Activated naive CD4-positive, alpha-beta T cell treated with anti-CD3 and anti-CD28 coated beads for 36 hours (primary cell): ENCODE measurements around the gene MAP4K4. TPM values are rescaled to one million over a fixed set of nuclear protein-coding genes. Genes with fewer than 3 reads are reported as not detected.

Experiments used
- CTCF ChIA-PET: fragments of 350-600 bp; sonication (Branson Sonifier 250); formaldehyde crosslinking; loops from one replicate; lab custom pipeline; 2021; ENCODE audit warnings: antibody characterized with exemption; lab: Charles Lee
- DNase-seq: peaks from one replicate; pipeline ENCODE4 v3.0.0-alpha.2; 2020
- H3K27ac Mint-ChIP-seq: one replicate; pipeline ENCODE4 v1.8.0; 2021; ENCODE audit warnings: mild to moderate bottlenecking, mixed read lengths
- H3K27me3 Mint-ChIP-seq: one replicate; pipeline ENCODE4 v1.8.0; 2021; ENCODE audit warnings: low read depth, mixed read lengths
- H3K36me3 Mint-ChIP-seq: one replicate; pipeline ENCODE4 v1.8.0; 2021; ENCODE audit warnings: low read depth, mixed read lengths
- H3K4me1 Mint-ChIP-seq: one replicate; pipeline ENCODE4 v1.8.0; 2021; ENCODE audit warnings: low read depth, mixed read lengths
- H3K4me3 Mint-ChIP-seq: one replicate; pipeline ENCODE4 v1.8.0; 2021; ENCODE audit warnings: mild to moderate bottlenecking, moderate library complexity, mixed read lengths
- H3K9me3 Mint-ChIP-seq: one replicate; pipeline ENCODE4 v1.8.0; 2021; ENCODE audit warnings: mixed read lengths
- intact Hi-C: fragments of 100-400 bp; cut with micrococcal nuclease; formaldehyde crosslinking; loops from one replicate; pipeline ENCODE4 v1.15.1; 2023
- total RNA-seq, 2 experiments: library from RNA; stranded (reverse); gene quantifications; one replicate each; pipeline ENCODE4 v1.2.3, GENCODE V29; 2021

The MAP4K4 gene
- total RNA-seq, 2 experiments from 2014 or later: 126 to 131 TPM

DNA sequence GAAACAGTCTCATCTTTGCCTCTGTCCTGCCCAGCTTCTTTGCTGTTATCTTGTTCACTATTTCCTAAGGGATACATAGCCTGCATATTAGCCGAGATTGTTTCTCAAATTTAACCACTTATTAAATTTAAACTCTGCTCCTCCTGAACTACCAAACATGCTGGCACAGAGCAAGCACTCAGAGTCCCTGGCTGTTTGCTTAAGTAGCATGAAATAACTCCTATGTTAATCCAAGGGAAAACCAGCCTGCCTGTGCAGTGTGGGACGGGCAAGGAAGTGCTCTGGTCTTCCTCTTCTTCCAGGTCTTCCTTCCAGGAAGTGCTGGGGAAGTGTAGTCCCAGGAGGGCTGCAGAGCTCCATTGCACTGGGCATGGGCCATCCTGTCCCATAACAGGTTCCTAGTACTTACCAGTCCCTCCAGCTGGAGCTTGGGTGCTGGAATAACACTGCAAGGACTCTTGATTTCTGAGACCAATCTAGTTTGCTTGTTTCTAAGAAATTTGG, 198.4 kb downstream of the MAP4K4 start:
- no peak overlapping the region for H3K4me3 Mint-ChIP-seq
- CTCF ChIA-PET: interaction anchor here (0.6 to 5.2 kb wide), 2 partner anchors 12 to 92 kb away, joined by 4 to 24 read pairs; no protein-coding TSS in a partner anchor
- H3K27me3 Mint-ChIP-seq: no peaks in the 10 kb centered on the region
- H3K36me3 Mint-ChIP-seq: peaks cover 46% of the 10 kb centered on the region
- DNase-seq: no peak
- H3K9me3 Mint-ChIP-seq: peaks cover 9% of the 10 kb centered on the region
- H3K27ac Mint-ChIP-seq: no peak overlapping the region
- peaks cover 36% of the 10 kb centered on the region for H3K4me1 Mint-ChIP-seq
- intact Hi-C loops: no loop called here

DNA sequence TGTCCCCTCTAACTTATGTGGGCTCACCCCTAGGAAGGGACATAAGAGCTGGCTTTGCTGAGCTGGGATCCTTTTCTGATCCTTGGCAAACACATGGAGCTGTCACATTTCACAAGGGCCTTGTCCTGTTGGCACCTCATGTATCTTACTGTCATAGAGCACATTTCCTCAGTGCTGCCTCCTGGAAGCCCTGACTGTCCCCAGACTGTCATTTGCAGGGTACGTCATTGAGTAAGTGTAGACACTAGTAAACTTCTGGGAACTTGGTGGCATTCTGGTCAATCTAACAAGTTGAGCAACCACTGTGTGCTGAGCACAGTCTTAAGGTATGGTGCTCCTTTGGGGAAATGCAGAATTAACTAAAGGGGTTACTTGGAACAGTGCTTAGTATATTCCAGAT, 199.8 kb downstream of the MAP4K4 start:
- H3K36me3 Mint-ChIP-seq: peaks cover 39% of the 10 kb centered on the region
- DNase-seq: no peak
- H3K4me3 Mint-ChIP-seq: no peak overlapping the region
- H3K4me1 Mint-ChIP-seq: peaks cover 41% of the 10 kb centered on the region
- intact Hi-C loops: no loop called here
- H3K27ac Mint-ChIP-seq: no peak overlapping the region
- peaks cover 15% of the 10 kb centered on the region for H3K9me3 Mint-ChIP-seq
- CTCF ChIA-PET: interaction anchor here (0.8 to 5.2 kb wide), 2 partner anchors 13 to 109 kb away, joined by 4 to 24 read pairs; no protein-coding TSS in a partner anchor
- H3K27me3 Mint-ChIP-seq: no peaks in the 10 kb centered on the region

DNA sequence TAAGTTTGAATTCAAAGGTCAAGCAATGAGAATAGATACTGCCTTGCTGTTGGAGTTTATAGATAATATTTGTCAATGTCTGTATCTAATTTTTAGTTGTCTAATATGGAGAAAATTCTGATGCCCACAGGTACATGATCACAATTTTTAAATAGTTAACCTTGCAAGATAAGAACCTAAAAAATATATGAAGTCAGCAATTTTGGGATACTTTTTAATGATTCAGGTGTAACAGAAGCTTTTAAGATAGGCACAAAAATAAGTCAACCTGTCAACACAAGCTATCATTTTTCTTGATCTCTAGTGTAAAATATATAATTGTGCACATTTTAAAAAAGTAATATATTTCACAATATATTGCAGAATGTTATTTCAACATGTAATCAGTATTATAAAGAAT, 201.8 kb downstream of the MAP4K4 start:
- peaks cover 33% of the 10 kb centered on the region for H3K4me1 Mint-ChIP-seq
- no peak for DNase-seq
- CTCF ChIA-PET: interaction anchor here (1.0 to 2.0 kb wide), 2 partner anchors 107 to 480 kb away, joined by 3 to 9 read pairs; no protein-coding TSS in a partner anchor
- no peaks in the 10 kb centered on the region for H3K27me3 Mint-ChIP-seq
- intact Hi-C loops: no loop called here
- no peak overlapping the region for H3K4me3 Mint-ChIP-seq
- H3K27ac Mint-ChIP-seq: no peak overlapping the region
- H3K9me3 Mint-ChIP-seq: peaks cover 21% of the 10 kb centered on the region
- peaks cover 24% of the 10 kb centered on the region for H3K36me3 Mint-ChIP-seq

- Mint-ChIP-seq H3K27me3 (peaks cover 2% of the 10 kb centered on the region), H3K9me3 (peaks cover 21% of the 10 kb centered on the region), H3K4me3 (no peak overlapping the region), H3K36me3 (peaks cover 24% of the 10 kb centered on the region), H3K27ac (peak overlapping the region; percentile 87), H3K4me1 (peaks cover 33% of the 10 kb centered on the region)
- no peak for DNase-seq
- intact Hi-C loops: loop anchor here (1.0 to 5.0 kb wide), 11 partner anchors 16 to 593 kb away; no protein-coding TSS in a partner anchor
- CTCF ChIA-PET: interaction anchor here (0.6 to 2.0 kb wide), 3 partner anchors 106 to 549 kb away, joined by 3 to 9 read pairs (median 3); no protein-coding TSS in a partner anchor
These were observed 202.4 kb downstream of the MAP4K4 start for GRCh38 chr2:101899871-101900270.

DNA sequence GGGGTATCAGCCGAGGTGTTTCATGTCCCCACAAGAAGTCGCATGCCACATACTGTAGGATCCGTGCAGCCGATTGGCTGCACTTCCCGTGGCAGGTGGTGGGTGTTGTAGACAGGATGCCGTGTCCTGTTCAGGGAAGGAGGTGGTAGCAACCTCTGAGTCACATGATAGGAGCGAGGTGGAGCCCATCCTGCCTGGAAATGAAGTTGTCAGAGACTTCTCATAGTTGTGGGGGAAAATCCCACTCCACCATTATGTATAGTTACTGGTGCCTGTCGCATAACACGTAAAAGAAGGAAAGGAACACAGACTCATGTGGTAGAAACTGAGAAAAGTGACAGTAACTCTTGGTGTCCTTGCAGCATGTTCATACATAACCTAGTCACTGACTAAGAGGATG, 202.9 kb downstream of the MAP4K4 start:
- CTCF ChIA-PET: interaction anchor here (0.6 to 2.0 kb wide), 5 partner anchors 17 to 541 kb away, joined by 3 to 10 read pairs (median 3); no protein-coding TSS in a partner anchor
- intact Hi-C loops: loop anchor here (1.0 to 5.0 kb wide), 11 partner anchors 16 to 593 kb away; no protein-coding TSS in a partner anchor
- Mint-ChIP-seq H3K4me1 (peaks cover 33% of the 10 kb centered on the region), H3K27me3 (peaks cover 2% of the 10 kb centered on the region), H3K9me3 (peaks cover 24% of the 10 kb centered on the region), H3K27ac (peak overlapping the region; percentile 87), H3K4me3 (no peak overlapping the region), H3K36me3 (peaks cover 23% of the 10 kb centered on the region)
- peak; percentile 87 for DNase-seq

DNA sequence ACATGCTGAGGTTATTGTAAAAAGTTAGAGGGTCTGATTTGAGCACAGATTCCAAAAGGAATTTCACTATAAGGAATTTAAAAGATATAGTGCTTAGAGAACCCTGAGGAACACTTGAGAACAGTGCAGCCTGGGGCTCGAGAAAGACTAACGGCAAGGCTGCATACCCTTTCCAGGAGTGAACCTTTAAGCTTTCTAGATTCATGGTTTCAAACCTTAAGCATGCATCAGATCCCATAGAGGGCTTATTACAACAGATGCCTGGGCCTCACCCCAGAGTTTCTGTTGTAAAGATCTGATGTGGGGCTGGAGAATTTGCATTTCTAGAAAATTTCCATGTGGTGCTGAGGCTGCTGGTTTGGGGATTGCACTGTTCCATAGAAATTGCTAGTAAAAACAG, 203.7 kb downstream of the MAP4K4 start:
- DNase-seq: no peak
- Mint-ChIP-seq H3K27me3 (peaks cover 2% of the 10 kb centered on the region), H3K27ac (peak overlapping the region; percentile 87), H3K4me3 (no peak overlapping the region), H3K36me3 (peaks cover 22% of the 10 kb centered on the region), H3K9me3 (peaks cover 32% of the 10 kb centered on the region), H3K4me1 (peaks cover 33% of the 10 kb centered on the region)
- CTCF ChIA-PET: interaction anchor here (0.7 to 2.0 kb wide), 4 partner anchors 17 to 105 kb away, joined by 3 to 10 read pairs (median 6); no protein-coding TSS in a partner anchor
- intact Hi-C loops: loop anchor here (5.0 kb wide), 3 partner anchors 341 to 536 kb away; no protein-coding TSS in a partner anchor

- Mint-ChIP-seq H3K4me3 (no peak overlapping the region), H3K36me3 (peaks cover 18% of the 10 kb centered on the region), H3K9me3 (peaks cover 38% of the 10 kb centered on the region), H3K27ac (no peak overlapping the region), H3K27me3 (peaks cover 3% of the 10 kb centered on the region), H3K4me1 (peaks cover 33% of the 10 kb centered on the region)
- CTCF ChIA-PET: interaction anchor here (0.6 to 1.7 kb wide), 4 partner anchors 53 to 404 kb away, joined by 3 to 10 read pairs (median 5); no protein-coding TSS in a partner anchor
- no peak for DNase-seq
- intact Hi-C loops: loop anchor here (5.0 kb wide), 3 partner anchors 340 to 535 kb away; no protein-coding TSS in a partner anchor
These were observed 204.7 kb downstream of the MAP4K4 start for GRCh38 chr2:101902169-101902568.

DNA sequence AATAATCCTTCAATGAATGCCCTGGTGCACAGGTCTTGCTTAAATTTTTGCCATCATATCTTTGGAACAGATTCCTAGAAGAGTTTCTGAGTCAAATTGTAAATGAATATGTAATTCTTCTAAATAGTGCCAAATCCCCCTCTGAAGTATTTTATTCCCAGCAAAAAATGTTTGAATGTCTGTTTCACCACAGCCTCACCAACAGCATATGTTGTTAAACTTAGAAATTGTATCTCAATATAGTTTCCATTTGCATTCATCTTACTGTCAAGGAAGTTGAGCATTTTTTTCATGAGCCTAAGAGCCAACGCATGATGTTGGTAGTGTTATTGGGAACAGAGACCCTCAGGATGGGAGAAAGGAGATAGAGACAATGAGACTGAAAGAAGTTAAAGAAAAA, 207.4 kb downstream of the MAP4K4 start:
- intact Hi-C loops: loop anchor here (5.0 kb wide), 3 partner anchors 337 to 532 kb away; no protein-coding TSS in a partner anchor
- CTCF ChIA-PET: interaction anchor here (0.7 kb wide), 1 partner anchor 275 kb away, joined by 3 read pairs; no protein-coding TSS in a partner anchor
- Mint-ChIP-seq H3K4me1 (peaks cover 18% of the 10 kb centered on the region), H3K36me3 (peaks cover 16% of the 10 kb centered on the region), H3K9me3 (peaks cover 44% of the 10 kb centered on the region), H3K27ac (no peak overlapping the region), H3K4me3 (no peak overlapping the region), H3K27me3 (peaks cover 8% of the 10 kb centered on the region)
- DNase-seq: no peak

DNA sequence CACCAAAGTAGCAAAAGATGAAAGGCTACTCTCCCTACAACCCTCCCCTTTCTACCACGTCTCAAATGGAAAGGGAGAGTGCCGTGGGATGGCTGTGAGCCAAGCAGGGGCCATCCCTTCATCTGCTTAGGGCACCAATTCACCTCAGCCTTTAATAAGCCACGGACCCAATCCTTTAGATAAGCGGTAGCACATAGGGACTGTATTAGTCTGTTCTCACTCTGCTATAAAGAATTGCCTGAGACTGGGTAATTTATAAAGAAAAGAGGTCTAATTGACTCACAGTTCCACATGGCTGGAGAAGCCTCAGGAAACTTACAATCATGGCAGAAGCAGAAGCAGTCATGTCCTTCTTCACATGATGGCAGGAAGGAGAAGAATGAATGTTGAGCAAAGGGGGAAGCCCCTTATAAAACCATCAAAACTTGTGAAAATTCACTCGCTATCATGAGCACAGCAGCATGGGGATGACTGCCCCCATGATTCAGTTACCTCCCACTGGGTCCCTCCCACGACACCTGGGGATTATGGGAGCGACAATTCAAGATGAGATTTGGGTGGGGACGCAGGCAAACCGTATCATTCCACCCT, 208.3 kb downstream of the MAP4K4 start:
- peaks cover 14% of the 10 kb centered on the region for H3K27me3 Mint-ChIP-seq
- no peak overlapping the region for H3K4me3 Mint-ChIP-seq
- H3K27ac Mint-ChIP-seq: no peak overlapping the region
- intact Hi-C loops: no loop called here
- DNase-seq: no peak
- peaks cover 21% of the 10 kb centered on the region for H3K36me3 Mint-ChIP-seq
- H3K4me1 Mint-ChIP-seq: peaks cover 9% of the 10 kb centered on the region
- peaks cover 44% of the 10 kb centered on the region for H3K9me3 Mint-ChIP-seq
- CTCF ChIA-PET: interaction anchor here (0.6 to 0.7 kb wide), 2 partner anchors 9 to 276 kb away, joined by 3 read pairs; no protein-coding TSS in a partner anchor

DNA sequence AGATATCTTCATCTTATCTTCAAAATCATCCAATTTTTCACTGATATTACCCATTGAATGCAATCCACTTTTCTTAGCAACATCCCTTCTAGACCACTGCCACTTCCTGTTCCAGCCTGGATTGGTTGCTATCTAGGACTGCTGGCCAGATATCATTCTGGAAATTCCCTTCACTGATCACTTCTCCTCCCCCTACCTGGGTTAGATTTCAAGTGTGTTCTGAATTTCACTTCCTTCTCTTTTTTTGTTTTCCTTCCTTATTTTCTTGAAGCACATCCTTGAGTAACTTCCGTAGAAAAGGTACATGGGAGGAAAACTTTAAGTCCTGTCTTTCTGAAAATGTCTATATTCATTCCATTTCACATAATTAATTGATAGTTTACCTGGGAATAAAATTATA, 212.3 kb downstream of the MAP4K4 start:
- H3K9me3 Mint-ChIP-seq: peaks cover 32% of the 10 kb centered on the region
- no peak overlapping the region for H3K4me3 Mint-ChIP-seq
- CTCF ChIA-PET: interaction anchor here (0.5 kb wide), 1 partner anchor 897 kb away, joined by 4 read pairs; no protein-coding TSS in a partner anchor
- H3K27me3 Mint-ChIP-seq: peaks cover 14% of the 10 kb centered on the region
- intact Hi-C loops: no loop called here
- H3K36me3 Mint-ChIP-seq: peaks cover 16% of the 10 kb centered on the region
- no peak overlapping the region for H3K27ac Mint-ChIP-seq
- DNase-seq: no peak
- peaks cover 11% of the 10 kb centered on the region for H3K4me1 Mint-ChIP-seq

DNA sequence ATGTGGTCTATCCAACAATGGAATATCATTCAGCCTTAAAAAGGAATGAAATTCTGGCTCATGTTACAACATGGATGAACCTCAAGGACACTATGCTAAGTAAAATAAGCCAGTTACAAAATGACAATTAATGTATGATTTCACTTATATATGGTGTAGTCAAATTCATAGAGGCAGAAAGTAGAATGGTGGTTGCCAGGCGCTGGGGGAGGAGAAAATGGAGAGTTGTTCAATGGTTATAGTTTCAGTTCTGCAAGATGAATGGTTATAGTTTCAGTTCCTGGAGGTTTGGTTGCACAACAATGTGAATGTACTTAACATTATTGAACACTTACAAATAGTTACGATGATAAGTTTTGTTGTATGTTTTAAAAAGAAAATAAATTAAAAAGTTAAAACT, 215.0 kb downstream of the MAP4K4 start:
- no peak overlapping the region for H3K4me3 Mint-ChIP-seq
- H3K27ac Mint-ChIP-seq: no peak overlapping the region
- peaks cover 11% of the 10 kb centered on the region for H3K9me3 Mint-ChIP-seq
- peaks cover 14% of the 10 kb centered on the region for H3K36me3 Mint-ChIP-seq
- intact Hi-C loops: no loop called here
- peak; percentile 57 for DNase-seq
- peaks cover 11% of the 10 kb centered on the region for H3K4me1 Mint-ChIP-seq
- CTCF ChIA-PET: no interaction called here
- peaks cover 12% of the 10 kb centered on the region for H3K27me3 Mint-ChIP-seq

DNA sequence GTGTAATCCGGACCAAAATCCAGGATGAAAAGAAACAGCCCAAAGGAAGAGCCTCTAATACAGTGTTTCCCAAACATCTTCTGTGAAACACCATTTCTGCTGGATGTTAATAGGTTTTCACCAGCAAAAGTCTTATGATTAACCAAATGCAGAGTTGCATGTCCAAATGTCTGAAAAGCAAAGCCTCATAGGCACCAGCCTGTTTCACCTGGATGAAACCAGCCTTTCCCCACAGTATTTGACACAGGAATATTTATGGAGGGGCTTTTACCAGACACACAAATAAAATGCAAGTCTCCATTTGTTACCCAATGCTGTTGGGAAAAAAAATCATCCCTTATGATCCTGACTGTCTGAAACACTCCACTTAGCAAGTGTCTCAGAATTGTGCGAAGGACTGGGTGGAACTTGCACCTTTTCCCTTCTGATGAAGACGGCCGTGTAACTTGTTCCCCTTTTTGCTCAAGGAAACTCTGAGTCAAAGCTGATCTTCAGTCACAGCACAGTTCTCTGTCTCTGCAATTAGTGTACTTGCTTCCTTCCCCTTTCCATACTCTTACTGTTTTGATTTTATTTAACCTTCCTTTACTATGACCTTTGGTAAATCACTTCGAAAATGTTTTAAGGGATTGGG, 223.9 kb downstream of the MAP4K4 start:
- DNase-seq: no peak
- Mint-ChIP-seq H3K9me3 (peaks cover 20% of the 10 kb centered on the region), H3K4me1 (peaks cover 2% of the 10 kb centered on the region), H3K4me3 (no peak overlapping the region), H3K27ac (no peak overlapping the region), H3K27me3 (peaks cover 3% of the 10 kb centered on the region), H3K36me3 (peaks cover 3% of the 10 kb centered on the region)
- CTCF ChIA-PET: no interaction called here
- intact Hi-C loops: no loop called here
